Activated naive CD8-positive, alpha-beta T cell treated with anti-CD3 and anti-CD28 coated beads for 36 hours (primary cell): Measurements from ENCODE around the gene DCLRE1B. TPM values are rescaled to one million over a fixed set of nuclear protein-coding genes. Genes with fewer than 3 reads are reported as not detected.
"Not testable (repeated sequence)": the region's sequence is repeated elsewhere in the genome, so short reads cannot be mapped to it uniquely, and the experiment has no call there.

ENCODE experiments used
- DNase-seq: peaks from one replicate; pipeline ENCODE4 v3.0.0; 2021
- H3K27ac Mint-ChIP-seq: one replicate; pipeline ENCODE4 v1.8.0; 2022; ENCODE audit warnings: mild to moderate bottlenecking, moderate library complexity, mixed read lengths
- H3K27me3 Mint-ChIP-seq: one replicate; pipeline ENCODE4 v1.8.0; 2022; ENCODE audit warnings: mild to moderate bottlenecking, mixed read lengths
- H3K36me3 Mint-ChIP-seq: one replicate; pipeline ENCODE4 v1.8.0; 2021; ENCODE audit warnings: mild to moderate bottlenecking, mixed read lengths
- H3K4me1 Mint-ChIP-seq: one replicate; pipeline ENCODE4 v1.8.0; 2021; ENCODE audit warnings: mixed read lengths
- H3K4me3 Mint-ChIP-seq: one replicate; pipeline ENCODE4 v1.8.0; 2022; ENCODE audit warnings: mild to moderate bottlenecking, moderate library complexity, mixed read lengths
- H3K9me3 Mint-ChIP-seq: one replicate; pipeline ENCODE4 v1.8.0; 2022; ENCODE audit warnings: mixed read lengths
- total RNA-seq, 2 experiments: library from RNA; stranded (reverse); gene quantifications; one replicate each; pipeline ENCODE4 v1.2.3, GENCODE V29; 2021

Gene DCLRE1B
- total RNA-seq, 2 experiments from 2014 or later: 25.2 to 26.5 TPM

DNA sequence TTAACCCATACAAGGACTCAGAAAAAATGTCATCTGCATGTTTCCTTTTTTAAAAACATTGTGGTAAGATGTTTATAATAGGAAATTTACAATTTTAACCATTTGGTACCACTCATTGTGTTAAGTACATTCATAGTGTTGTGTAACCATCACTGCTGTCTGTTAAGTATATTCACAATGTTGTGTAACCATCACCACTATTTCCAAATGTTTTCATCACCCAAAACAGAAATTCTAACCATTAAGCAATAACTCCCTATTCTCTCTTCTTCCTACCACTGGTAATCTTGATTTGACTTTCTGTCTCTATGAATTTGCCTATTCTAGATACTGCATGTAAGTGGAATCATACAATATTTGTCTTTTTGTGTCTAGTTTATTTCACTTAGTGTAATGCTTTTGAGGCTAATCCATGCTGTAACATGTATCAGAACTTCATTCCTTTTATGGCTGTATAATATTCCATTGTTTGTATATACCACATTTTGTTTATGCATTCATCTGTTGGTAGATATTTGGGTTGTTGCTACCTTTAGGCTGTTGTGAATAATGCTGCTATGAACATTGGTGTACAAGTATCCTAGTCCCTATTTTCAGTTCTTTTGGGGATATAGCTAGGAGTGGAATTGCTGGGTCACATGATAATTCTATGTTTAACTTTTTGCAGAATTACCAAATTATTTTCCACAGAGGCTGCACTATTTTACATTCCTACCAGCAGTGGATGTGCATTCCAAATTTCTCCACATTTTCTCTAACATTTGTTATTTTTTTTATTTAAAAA is 38.1 kb downstream of the DCLRE1B start:
- H3K4me3 Mint-ChIP-seq: no peak overlapping the region
- no peaks in the 10 kb centered on the region for H3K27me3 Mint-ChIP-seq
- no peak overlapping the region for H3K27ac Mint-ChIP-seq
- peaks cover 75% of the 10 kb centered on the region for H3K4me1 Mint-ChIP-seq
- peaks cover 34% of the 10 kb centered on the region for H3K36me3 Mint-ChIP-seq
- H3K9me3 Mint-ChIP-seq: no peaks in the 10 kb centered on the region
- no peak for DNase-seq

GRCh38 chr1:113945329-113945728 is 40.2 kb downstream of the DCLRE1B start:
- Mint-ChIP-seq H3K27me3 (no peaks in the 10 kb centered on the region), H3K36me3 (peaks cover 39% of the 10 kb centered on the region), H3K27ac (no peak overlapping the region), H3K9me3 (no peaks in the 10 kb centered on the region), H3K4me3 (no peak overlapping the region), H3K4me1 (peaks cover 71% of the 10 kb centered on the region)
- no peak for DNase-seq

DNA sequence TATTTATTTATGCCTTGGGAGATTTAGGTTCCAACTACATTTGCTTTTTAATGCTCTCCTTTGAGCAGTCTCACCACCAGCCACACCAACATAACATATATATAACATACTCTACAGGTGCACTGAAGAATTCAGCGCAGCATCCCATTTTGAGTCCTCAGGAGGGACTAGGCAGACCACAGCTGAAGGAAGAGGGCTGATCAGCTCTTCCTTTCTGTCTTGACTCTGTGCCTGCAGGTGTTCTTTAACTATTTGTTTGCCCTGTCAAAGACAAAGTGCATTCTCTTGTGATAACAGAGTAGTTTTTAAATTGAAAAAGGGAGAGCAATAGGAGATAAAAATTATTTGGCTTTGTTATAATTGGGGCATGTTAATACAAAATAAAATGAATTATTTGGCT is 41.0 kb downstream of the DCLRE1B start:
- Mint-ChIP-seq H3K4me3 (no peak overlapping the region), H3K27ac (peak overlapping the region; percentile 63), H3K4me1 (peaks cover 69% of the 10 kb centered on the region), H3K27me3 (no peaks in the 10 kb centered on the region), H3K9me3 (no peaks in the 10 kb centered on the region), H3K36me3 (peaks cover 38% of the 10 kb centered on the region)
- no peak for DNase-seq

- DNase-seq: no peak
- H3K4me1 Mint-ChIP-seq: peaks cover 73% of the 10 kb centered on the region
- H3K27me3 Mint-ChIP-seq: no peaks in the 10 kb centered on the region
- H3K27ac Mint-ChIP-seq: peak overlapping the region; percentile 80
- H3K4me3 Mint-ChIP-seq: peak overlapping the region; percentile 60
- peaks cover 40% of the 10 kb centered on the region for H3K36me3 Mint-ChIP-seq
- H3K9me3 Mint-ChIP-seq: no peaks in the 10 kb centered on the region
These were observed 41.7 kb downstream of the DCLRE1B start for GRCh38 chr1:113946678-113947387.

DNA sequence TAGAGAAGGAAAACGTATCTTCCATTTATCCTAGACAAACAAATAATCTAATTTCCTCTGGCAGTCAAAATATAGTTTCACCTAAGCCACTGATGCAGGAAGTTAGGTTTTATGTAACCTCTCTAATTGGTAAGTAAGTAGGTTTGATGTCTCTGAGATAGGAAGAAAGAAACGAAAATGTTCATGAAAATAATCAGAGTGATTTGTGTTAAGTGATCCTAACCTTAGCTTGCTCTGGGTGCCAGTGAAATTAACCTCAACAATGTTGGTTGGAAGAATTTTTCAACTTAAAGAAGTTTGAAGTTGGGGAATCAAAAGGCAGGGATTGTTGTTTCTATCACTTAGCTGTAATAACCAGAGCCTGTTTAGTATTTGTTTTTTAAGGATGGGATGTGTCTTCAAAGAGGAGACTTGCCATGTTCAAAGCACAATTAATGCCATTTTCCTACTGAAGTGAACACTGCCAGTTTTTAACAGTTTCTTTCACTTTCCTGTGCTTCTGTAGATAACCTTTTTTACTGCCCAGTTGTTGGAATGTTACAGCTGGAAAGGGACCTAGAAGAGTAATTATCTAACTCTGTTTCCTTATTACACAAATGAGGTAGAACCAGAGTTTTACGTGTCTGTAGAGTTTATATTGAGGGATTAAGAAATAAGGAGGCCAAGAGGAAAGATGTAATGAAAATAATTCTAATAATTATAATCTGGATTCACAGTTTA is 42.4 kb downstream of the DCLRE1B start:
- peak overlapping the region; percentile 60 for H3K4me3 Mint-ChIP-seq
- no peaks in the 10 kb centered on the region for H3K27me3 Mint-ChIP-seq
- H3K4me1 Mint-ChIP-seq: peaks cover 70% of the 10 kb centered on the region
- DNase-seq: no peak
- peaks cover 38% of the 10 kb centered on the region for H3K36me3 Mint-ChIP-seq
- H3K9me3 Mint-ChIP-seq: no peaks in the 10 kb centered on the region
- H3K27ac Mint-ChIP-seq: peak overlapping the region; percentile 80

DNA sequence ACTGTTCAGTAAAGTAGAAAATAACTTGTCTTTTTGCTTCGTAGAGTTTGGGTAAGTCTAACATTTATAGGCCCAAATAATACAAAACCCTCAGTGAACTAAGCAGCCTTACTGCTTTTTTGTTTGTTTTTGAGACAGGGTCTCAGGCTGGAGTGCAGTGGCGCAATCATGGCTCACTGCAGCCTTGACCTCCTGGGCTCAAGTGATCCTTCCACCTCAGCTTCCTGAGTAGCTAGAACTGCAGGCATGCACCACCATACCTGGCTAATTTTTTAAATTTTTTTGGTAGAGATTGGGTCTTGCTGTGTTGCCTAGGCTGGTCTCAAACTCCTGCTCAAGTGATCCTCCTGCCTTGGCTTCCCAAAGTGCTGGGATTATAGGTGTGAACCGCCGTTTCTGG is 43.0 kb downstream of the DCLRE1B start:
- not testable (repeated sequence) for DNase-seq, H3K9me3 Mint-ChIP-seq, H3K27me3 Mint-ChIP-seq
- peaks cover 36% of the 10 kb centered on the region for H3K36me3 Mint-ChIP-seq
- H3K4me1 Mint-ChIP-seq: peaks cover 71% of the 10 kb centered on the region
- H3K27ac Mint-ChIP-seq: peak overlapping the region; percentile 80
- peak overlapping the region; percentile 50 for H3K4me3 Mint-ChIP-seq

- Mint-ChIP-seq H3K9me3 (no peaks in the 10 kb centered on the region), H3K27ac (peak overlapping the region; percentile 80), H3K4me3 (no peak overlapping the region), H3K4me1 (peaks cover 68% of the 10 kb centered on the region), H3K27me3 (no peaks in the 10 kb centered on the region), H3K36me3 (peaks cover 41% of the 10 kb centered on the region)
- DNase-seq: no peak
These were observed 43.9 kb downstream of the DCLRE1B start for GRCh38 chr1:113949007-113949406.

DNA sequence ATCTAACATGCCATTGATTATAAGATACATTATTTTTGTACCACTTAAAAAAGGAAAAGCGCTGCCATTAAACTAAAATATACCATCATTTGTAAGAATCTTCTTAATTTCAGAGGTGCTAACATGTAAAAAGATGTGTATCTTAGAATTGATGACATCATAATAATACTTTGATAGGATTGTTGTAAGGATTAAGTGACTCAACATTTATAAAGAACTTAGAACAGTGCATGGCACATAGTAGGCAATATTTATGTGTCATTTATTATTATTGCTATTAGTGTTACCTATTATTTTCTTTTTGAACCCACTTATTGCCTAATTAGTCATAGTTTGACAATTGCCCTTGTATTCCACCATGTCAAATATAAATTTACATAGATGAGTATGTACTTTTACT is 45.8 kb downstream of the DCLRE1B start:
- H3K27me3 Mint-ChIP-seq: no peaks in the 10 kb centered on the region
- H3K4me1 Mint-ChIP-seq: peaks cover 67% of the 10 kb centered on the region
- H3K36me3 Mint-ChIP-seq: peaks cover 40% of the 10 kb centered on the region
- H3K4me3 Mint-ChIP-seq: no peak overlapping the region
- DNase-seq: no peak
- H3K9me3 Mint-ChIP-seq: no peaks in the 10 kb centered on the region
- no peak overlapping the region for H3K27ac Mint-ChIP-seq

- DNase-seq: no peak
- H3K27me3 Mint-ChIP-seq: no peaks in the 10 kb centered on the region
- no peaks in the 10 kb centered on the region for H3K9me3 Mint-ChIP-seq
- peak overlapping the region; percentile 6 for H3K27ac Mint-ChIP-seq
- H3K36me3 Mint-ChIP-seq: peaks cover 45% of the 10 kb centered on the region
- H3K4me1 Mint-ChIP-seq: peaks cover 63% of the 10 kb centered on the region
- H3K4me3 Mint-ChIP-seq: no peak overlapping the region
These were observed 46.6 kb downstream of the DCLRE1B start for GRCh38 chr1:113951719-113952118.

DNA sequence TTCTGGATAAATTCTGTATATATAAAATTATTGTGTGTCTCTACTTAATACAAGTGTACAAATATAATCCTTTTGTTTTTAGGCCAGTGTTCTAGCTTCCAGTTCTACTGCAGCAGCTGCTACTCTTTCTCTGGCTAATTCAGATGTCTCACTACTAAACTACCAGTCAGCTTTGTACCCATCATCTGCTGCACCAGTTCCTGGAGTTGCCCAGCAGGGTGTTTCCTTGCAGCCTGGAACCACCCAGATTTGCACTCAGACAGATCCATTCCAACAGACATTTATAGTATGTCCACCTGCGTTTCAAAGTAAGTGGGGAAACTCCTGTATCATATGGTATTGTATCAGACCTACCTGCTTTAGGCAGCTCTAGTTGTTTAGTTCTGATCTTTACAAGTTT is 52.9 kb downstream of the DCLRE1B start:
- H3K27ac Mint-ChIP-seq: no peak overlapping the region
- H3K4me1 Mint-ChIP-seq: peaks cover 27% of the 10 kb centered on the region
- DNase-seq: no peak
- no peaks in the 10 kb centered on the region for H3K9me3 Mint-ChIP-seq
- no peaks in the 10 kb centered on the region for H3K27me3 Mint-ChIP-seq
- H3K36me3 Mint-ChIP-seq: peaks cover 36% of the 10 kb centered on the region
- no peak overlapping the region for H3K4me3 Mint-ChIP-seq

DNA sequence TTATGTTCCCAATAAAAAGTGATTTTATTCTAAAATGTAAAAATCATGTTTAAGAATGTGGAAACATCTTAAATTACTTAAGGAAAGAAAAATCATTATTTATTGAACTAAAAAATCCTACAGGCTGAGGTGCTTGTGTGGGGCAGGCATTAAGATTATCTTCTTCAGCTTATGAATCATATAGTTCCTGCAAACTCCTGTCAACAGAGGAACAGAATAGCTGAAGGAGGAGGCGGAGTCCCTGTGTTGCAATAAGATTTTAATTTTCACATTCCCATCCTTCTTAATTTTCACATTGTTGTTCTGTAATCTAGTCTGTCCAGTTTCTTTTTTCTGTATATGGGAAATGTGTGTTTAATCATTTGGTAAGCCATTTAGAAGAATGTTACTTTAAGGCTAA is 53.6 kb downstream of the DCLRE1B start:
- no peak overlapping the region for H3K27ac Mint-ChIP-seq
- H3K4me1 Mint-ChIP-seq: peaks cover 27% of the 10 kb centered on the region
- peaks cover 36% of the 10 kb centered on the region for H3K36me3 Mint-ChIP-seq
- H3K27me3 Mint-ChIP-seq: no peaks in the 10 kb centered on the region
- no peaks in the 10 kb centered on the region for H3K9me3 Mint-ChIP-seq
- H3K4me3 Mint-ChIP-seq: no peak overlapping the region
- no peak for DNase-seq

DNA sequence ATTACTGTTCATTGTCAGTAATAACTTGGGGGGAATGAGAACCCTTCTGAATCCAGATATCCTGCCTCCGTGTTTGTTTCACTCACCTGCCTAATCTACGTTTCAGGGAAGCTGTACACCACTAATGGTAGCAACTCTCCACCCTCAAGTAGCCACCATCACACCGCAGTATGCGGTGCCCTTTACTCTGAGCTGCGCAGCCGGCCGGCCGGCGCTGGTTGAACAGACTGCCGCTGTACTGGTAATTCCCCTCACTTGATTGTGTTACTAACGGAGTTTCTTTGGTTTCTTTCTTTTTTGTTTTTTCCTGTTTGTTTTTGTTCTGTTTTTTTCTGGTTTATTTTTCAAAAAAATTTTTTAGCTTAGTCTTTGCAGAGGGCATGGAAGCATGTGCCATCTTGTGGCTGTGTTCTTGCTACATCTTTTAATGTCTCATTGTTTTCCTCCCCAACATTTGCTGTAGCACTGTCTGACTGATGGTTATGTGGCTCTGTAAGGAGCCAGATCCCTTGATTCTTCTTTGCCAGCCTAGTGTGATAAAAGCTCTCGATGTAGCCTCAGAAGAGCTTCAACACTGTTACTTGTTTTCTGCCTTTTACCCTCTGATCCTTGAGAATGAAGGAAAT is 58.3 kb downstream of the DCLRE1B start:
- Mint-ChIP-seq H3K36me3 (peaks cover 31% of the 10 kb centered on the region), H3K4me1 (peaks cover 9% of the 10 kb centered on the region), H3K4me3 (no peak overlapping the region), H3K27me3 (no peaks in the 10 kb centered on the region), H3K27ac (no peak overlapping the region), H3K9me3 (no peaks in the 10 kb centered on the region)
- no peak for DNase-seq
